ENCODE data around the gene AP4E1.

The AP4E1 gene

GRCh38 chr15:50971115-50971514, 62.6 kb downstream of the AP4E1 start:
- peaks cover 35% of the 10 kb centered on the region for H3K36me3 ChIP-seq (ENCODE audit: low read length)
- H3K9ac ChIP-seq (ENCODE audit: low read length) = no peak overlapping the region
- no peaks in the 10 kb centered on the region for H3K27me3 ChIP-seq (ENCODE audit: low read length)
- TF ChIP-seq EZH2phosphoT487 (conservative IDR thresholded peaks at IDR 0.05; ENCODE audit: low read length) = no peak
- TF ChIP-seq CTCF (IDR thresholded peaks at IDR 0.05; ENCODE audit: insufficient read depth, low read length, poor library complexity, severe bottlenecking) = no peak
- no peak overlapping the region for H3K27ac ChIP-seq (ENCODE audit: low read depth, low read length)
- H3K9me2 ChIP-seq (replicated peaks; ENCODE audit: insufficient read depth, low read length) = no peaks in the 10 kb centered on the region
- no peak overlapping the region for H2AFZ ChIP-seq (ENCODE audit: low read depth, low read length, severe bottlenecking)
- no peak overlapping the region for H3K4me2 ChIP-seq (ENCODE audit: low read depth, low read length, poor library complexity, severe bottlenecking)
- no peaks in the 10 kb centered on the region for H3F3A ChIP-seq (ENCODE audit: insufficient read depth)
- no peak overlapping the region for H3K4me3 ChIP-seq (ENCODE audit: insufficient read depth, low read length, poor library complexity, severe bottlenecking)
- no peaks in the 10 kb centered on the region for H3K9me3 ChIP-seq (ENCODE audit: insufficient read depth, low read length)
- H3K79me2 ChIP-seq (ENCODE audit: insufficient read depth, low read length) = no peaks in the 10 kb centered on the region
- H4K20me1 ChIP-seq (ENCODE audit: low read depth, low read length) = no peaks in the 10 kb centered on the region

DNA sequence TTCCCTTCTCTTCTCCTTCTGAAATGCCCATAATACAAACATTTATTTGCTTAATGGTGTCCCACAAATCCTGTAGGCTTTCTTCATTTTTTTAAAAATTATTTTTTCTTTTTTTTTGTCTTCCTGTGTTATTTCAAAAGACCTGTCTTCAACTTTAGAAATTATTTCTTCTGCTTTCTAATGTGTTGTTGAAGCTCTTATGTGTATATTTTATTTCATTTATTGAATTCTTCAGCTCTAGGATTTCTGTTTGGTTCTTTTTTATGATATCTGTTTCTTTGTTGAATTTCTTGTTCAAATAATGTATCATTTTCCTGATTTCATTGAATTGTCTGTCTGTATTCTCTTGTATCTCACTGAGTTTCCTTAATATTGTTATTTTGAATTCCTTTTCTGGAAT, 63.1 kb downstream of the AP4E1 start:
- Histone ChIP-seq H3K36me3 (ENCODE audit: low read length) (peaks cover 35% of the 10 kb centered on the region), H3K4me3 (ENCODE audit: insufficient read depth, low read length, poor library complexity, severe bottlenecking) (no peak overlapping the region), H2AFZ (ENCODE audit: low read depth, low read length, severe bottlenecking) (no peak overlapping the region), H3K9me2 (replicated peaks; ENCODE audit: insufficient read depth, low read length) (no peaks in the 10 kb centered on the region), H3K4me2 (ENCODE audit: low read depth, low read length, poor library complexity, severe bottlenecking) (no peak overlapping the region), H3K27ac (ENCODE audit: low read depth, low read length) (no peak overlapping the region), H4K20me1 (ENCODE audit: low read depth, low read length) (no peaks in the 10 kb centered on the region), H3F3A (ENCODE audit: insufficient read depth) (no peaks in the 10 kb centered on the region), H3K9me3 (ENCODE audit: insufficient read depth, low read length) (no peaks in the 10 kb centered on the region), H3K27me3 (ENCODE audit: low read length) (no peaks in the 10 kb centered on the region), H3K9ac (ENCODE audit: low read length) (no peak overlapping the region), H3K79me2 (ENCODE audit: insufficient read depth, low read length) (no peaks in the 10 kb centered on the region)
- TF ChIP-seq EZH2phosphoT487 (conservative IDR thresholded peaks at IDR 0.05; ENCODE audit: low read length) = no peak
- TF ChIP-seq CTCF (IDR thresholded peaks at IDR 0.05; ENCODE audit: insufficient read depth, low read length, poor library complexity, severe bottlenecking) = no peak

- no peaks in the 10 kb centered on the region for H3K9me3 ChIP-seq (ENCODE audit: insufficient read depth, low read length)
- H3K4me2 ChIP-seq (ENCODE audit: low read depth, low read length, poor library complexity, severe bottlenecking) = no peak overlapping the region
- no peak overlapping the region for H2AFZ ChIP-seq (ENCODE audit: low read depth, low read length, severe bottlenecking)
- no peaks in the 10 kb centered on the region for H3F3A ChIP-seq (ENCODE audit: insufficient read depth)
- no peak overlapping the region for H3K9ac ChIP-seq (ENCODE audit: low read length)
- H4K20me1 ChIP-seq (ENCODE audit: low read depth, low read length) = no peaks in the 10 kb centered on the region
- peaks cover 35% of the 10 kb centered on the region for H3K36me3 ChIP-seq (ENCODE audit: low read length)
- no peak overlapping the region for H3K4me3 ChIP-seq (ENCODE audit: insufficient read depth, low read length, poor library complexity, severe bottlenecking)
- no peaks in the 10 kb centered on the region for H3K79me2 ChIP-seq (ENCODE audit: insufficient read depth, low read length)
- H3K9me2 ChIP-seq (replicated peaks; ENCODE audit: insufficient read depth, low read length) = no peaks in the 10 kb centered on the region
- no peaks in the 10 kb centered on the region for H3K27me3 ChIP-seq (ENCODE audit: low read length)
- no peak for TF ChIP-seq EZH2phosphoT487 (conservative IDR thresholded peaks at IDR 0.05; ENCODE audit: low read length)
- no peak for TF ChIP-seq CTCF (IDR thresholded peaks at IDR 0.05; ENCODE audit: insufficient read depth, low read length, poor library complexity, severe bottlenecking)
- H3K27ac ChIP-seq (ENCODE audit: low read depth, low read length) = no peak overlapping the region
Measured at GRCh38 chr15:50973605-50974004, 65.1 kb downstream of the AP4E1 start.

Data from SU-DHL-6 (cell line).